MM.1S (cell line): ENCODE measurements around the gene METTL1.

Source experiments
- DNase-seq: peaks from one replicate; pipeline ENCODE4 v3.0.0-alpha.2; 2015
- H2AFZ ChIP-seq: fragments of 300-600 bp; sonication (generic); 2 replicates; pipeline ENCODE4 v1.6.0; 2016; ENCODE audit warnings: antibody characterized with exemption, low read length
- H3F3A ChIP-seq: fragments of 300-600 bp; sonication (generic); 2 replicates; pipeline ENCODE4 v1.6.1; 2016; ENCODE audit warnings: mild to moderate bottlenecking, antibody characterized with exemption, low read length, moderate library complexity, mixed read lengths; ENCODE audit not compliant: insufficient read depth
- H3K27ac ChIP-seq: fragments of 300-600 bp; sonication (generic); 2 replicates; pipeline ENCODE4 v1.5.1; 2016; ENCODE audit warnings: mild to moderate bottlenecking, low read length
- H3K27me3 ChIP-seq: fragments of 300-600 bp; sonication (generic); replicated peaks from 2 replicates; pipeline ENCODE4 v1.6.0; 2016; ENCODE audit warnings: low read length; ENCODE audit not compliant: insufficient read depth
- H3K36me3 ChIP-seq: fragments of 300-600 bp; sonication (generic); replicated peaks from 2 replicates; pipeline ENCODE4 v1.6.1; 2016; ENCODE audit warnings: mild to moderate bottlenecking, low read length, mixed read lengths; ENCODE audit not compliant: insufficient read depth
- H3K4me1 ChIP-seq: fragments of 300-600 bp; sonication (generic); 2 replicates; pipeline ENCODE4 v1.6.1; 2016; ENCODE audit warnings: low read length, mixed read lengths
- H3K4me2 ChIP-seq: fragments of 300-600 bp; sonication (generic); 2 replicates; pipeline ENCODE4 v1.6.0; 2016; ENCODE audit warnings: low read depth, low read length
- H3K4me3 ChIP-seq: fragments of 300-600 bp; sonication (generic); 2 replicates; pipeline ENCODE4 v1.5.1; 2016; ENCODE audit warnings: low read length, mixed read lengths
- H3K79me2 ChIP-seq: fragments of 300-600 bp; sonication (generic); 2 replicates; pipeline ENCODE4 v1.6.1; 2016; ENCODE audit warnings: mixed run types, low read length, mixed read lengths
- H3K9ac ChIP-seq: fragments of 300-600 bp; sonication (generic); 2 replicates; pipeline ENCODE4 v1.6.1; 2016; ENCODE audit warnings: low read length, mixed read lengths
- H3K9me2 ChIP-seq: fragments of 300-600 bp; sonication (generic); replicated peaks from 2 replicates; pipeline ENCODE4 v1.6.1; 2016; ENCODE audit warnings: mild to moderate bottlenecking, low read length, mixed read lengths; ENCODE audit not compliant: insufficient read depth
- H3K9me3 ChIP-seq: fragments of 300-600 bp; sonication (generic); replicated peaks from 2 replicates; pipeline ENCODE4 v1.6.1; 2016; ENCODE audit warnings: mild to moderate bottlenecking, low read length, mixed read lengths; ENCODE audit not compliant: insufficient read depth
- H4K20me1 ChIP-seq: fragments of 300-600 bp; sonication (generic); 2 replicates; pipeline ENCODE4 v1.6.1; 2016; ENCODE audit warnings: mild to moderate bottlenecking, low read length, moderate library complexity, mixed read lengths; ENCODE audit not compliant: insufficient read depth
- EZH2 ChIP-seq: fragments of 300-600 bp; sonication (generic); optimal IDR thresholded peaks from 2 replicates; pipeline ENCODE3; 2017; ENCODE audit warnings: low read depth, mild to moderate bottlenecking, antibody characterized with exemption, low read length, mixed read lengths
- EZH2phosphoT487 ChIP-seq: fragments of 300-600 bp; sonication (generic); IDR thresholded peaks from 2 replicates; pipeline ENCODE4 v1.6.1; 2018; ENCODE audit warnings: antibody characterized with exemption, low read length
- TF ChIP-seq, protein P1 (sequence below): fragments of 300-600 bp; sonication (generic); IDR thresholded peaks from 2 replicates; pipeline ENCODE4 v1.5.1; 2016; ENCODE audit warnings: antibody characterized with exemption, low read length, mixed read lengths

The METTL1 gene

DNA sequence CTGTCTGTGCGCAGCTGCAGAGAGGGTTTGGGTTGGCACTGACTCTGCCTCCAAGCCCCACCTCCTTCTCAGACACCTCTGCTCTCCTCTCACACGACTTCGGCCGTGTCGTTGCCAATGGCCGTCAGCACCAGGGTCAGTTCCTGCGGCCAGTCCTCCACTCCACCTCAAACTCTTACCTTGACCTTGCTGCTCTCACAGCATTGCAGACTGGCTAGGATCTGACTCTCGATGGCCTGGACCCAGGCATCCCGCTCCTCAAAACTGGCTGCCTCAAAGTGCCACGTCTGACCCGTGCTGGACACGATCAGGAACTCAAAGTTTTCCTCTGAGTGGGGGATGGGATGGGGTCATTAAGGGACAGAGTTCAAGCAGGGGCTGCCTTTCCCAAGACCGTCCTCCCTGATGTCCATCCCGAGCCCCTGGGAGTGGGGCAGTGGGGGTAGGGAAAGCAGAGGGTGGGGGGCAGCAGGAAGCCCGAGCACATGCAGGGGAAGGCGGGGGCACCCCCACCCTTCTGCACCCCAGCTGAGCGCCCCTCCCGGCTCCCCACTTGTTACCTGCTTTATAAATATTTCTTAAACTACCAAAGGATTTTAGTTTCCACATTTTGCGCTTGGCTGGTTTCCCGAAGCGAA is 44.0 kb downstream of the METTL1 start:
- Histone ChIP-seq H3K4me3 (no peak overlapping the region), H4K20me1 (no peaks in the 10 kb centered on the region), H3F3A (no peaks in the 10 kb centered on the region; the same call in 1 of the 2 replicates), H3K36me3 (no peaks in the 10 kb centered on the region), H3K9me2 (no peaks in the 10 kb centered on the region), H2AFZ (no peak overlapping the region), H3K4me2 (no peak overlapping the region), H3K27me3 (no peaks in the 10 kb centered on the region), H3K4me1 (no peaks in the 10 kb centered on the region), H3K9ac (no peak overlapping the region), H3K9me3 (no peaks in the 10 kb centered on the region), H3K27ac (no peak overlapping the region), H3K79me2 (no peaks in the 10 kb centered on the region)
- no peak for DNase-seq
- no peak for TF ChIP-seq EZH2
- TF ChIP-seq, protein P1, sequence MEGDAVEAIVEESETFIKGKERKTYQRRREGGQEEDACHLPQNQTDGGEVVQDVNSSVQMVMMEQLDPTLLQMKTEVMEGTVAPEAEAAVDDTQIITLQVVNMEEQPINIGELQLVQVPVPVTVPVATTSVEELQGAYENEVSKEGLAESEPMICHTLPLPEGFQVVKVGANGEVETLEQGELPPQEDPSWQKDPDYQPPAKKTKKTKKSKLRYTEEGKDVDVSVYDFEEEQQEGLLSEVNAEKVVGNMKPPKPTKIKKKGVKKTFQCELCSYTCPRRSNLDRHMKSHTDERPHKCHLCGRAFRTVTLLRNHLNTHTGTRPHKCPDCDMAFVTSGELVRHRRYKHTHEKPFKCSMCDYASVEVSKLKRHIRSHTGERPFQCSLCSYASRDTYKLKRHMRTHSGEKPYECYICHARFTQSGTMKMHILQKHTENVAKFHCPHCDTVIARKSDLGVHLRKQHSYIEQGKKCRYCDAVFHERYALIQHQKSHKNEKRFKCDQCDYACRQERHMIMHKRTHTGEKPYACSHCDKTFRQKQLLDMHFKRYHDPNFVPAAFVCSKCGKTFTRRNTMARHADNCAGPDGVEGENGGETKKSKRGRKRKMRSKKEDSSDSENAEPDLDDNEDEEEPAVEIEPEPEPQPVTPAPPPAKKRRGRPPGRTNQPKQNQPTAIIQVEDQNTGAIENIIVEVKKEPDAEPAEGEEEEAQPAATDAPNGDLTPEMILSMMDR = no peak
- no peak for TF ChIP-seq EZH2phosphoT487

DNA sequence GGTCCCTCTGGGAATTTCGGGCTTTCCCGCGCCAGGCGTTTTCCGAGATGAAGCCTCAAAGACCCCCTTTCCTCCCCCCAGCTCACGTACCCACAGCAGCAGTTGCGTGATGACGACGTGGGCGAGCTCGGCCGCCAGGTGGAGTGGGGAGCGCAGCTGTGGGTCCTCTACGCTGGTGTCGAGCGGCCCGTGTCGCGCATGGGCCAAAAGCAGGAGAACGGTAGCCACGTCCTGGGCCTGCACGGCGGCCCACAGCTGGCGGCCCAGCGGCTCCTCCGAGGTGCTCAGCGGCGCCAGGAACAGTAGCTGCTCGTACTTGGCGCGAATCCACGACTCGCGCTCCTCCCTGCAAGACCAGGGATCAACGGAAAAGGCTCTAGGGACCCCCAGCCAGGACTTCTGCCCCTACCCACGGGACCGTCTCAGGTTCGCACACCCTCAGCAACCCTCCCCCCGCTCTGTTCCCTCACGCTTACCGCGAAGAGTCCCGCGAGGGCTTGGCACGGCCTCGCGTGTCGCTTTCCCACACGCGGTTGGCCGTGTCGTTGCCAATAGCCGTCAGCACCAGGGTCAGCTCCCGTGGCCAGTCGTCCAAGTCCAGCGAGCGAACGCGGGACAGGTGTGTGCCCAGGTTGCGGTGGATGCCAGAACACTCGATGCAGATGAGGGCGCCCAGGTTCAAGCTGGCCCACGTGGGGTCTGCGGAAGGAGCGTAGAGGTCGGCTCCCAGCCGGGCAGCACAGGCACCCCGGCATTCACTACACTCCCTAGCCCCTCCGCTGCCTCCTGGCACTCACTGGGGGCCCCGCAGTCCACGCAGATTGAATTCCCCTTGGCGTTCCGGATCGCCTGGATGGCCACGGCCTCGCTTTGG is 44.8 kb downstream of the METTL1 start:
- TF ChIP-seq EZH2phosphoT487 (no peak), EZH2 (no peak)
- TF ChIP-seq, protein P1 = no peak
- no peaks in the 10 kb centered on the region for H3K4me1 ChIP-seq
- H3K36me3 ChIP-seq = no peaks in the 10 kb centered on the region
- H4K20me1 ChIP-seq = no peaks in the 10 kb centered on the region
- H3K27me3 ChIP-seq = no peaks in the 10 kb centered on the region
- no peaks in the 10 kb centered on the region for H3K9me3 ChIP-seq
- no peak overlapping the region; the same call in 1 of the 2 replicates for H3K9ac ChIP-seq
- H3F3A ChIP-seq = no peaks in the 10 kb centered on the region; the same call in 1 of the 2 replicates
- H3K4me3 ChIP-seq = peak overlapping the region; percentile 70
- no peak for DNase-seq
- H3K27ac ChIP-seq = no peak overlapping the region
- H3K9me2 ChIP-seq = no peaks in the 10 kb centered on the region
- H2AFZ ChIP-seq = no peak overlapping the region
- no peaks in the 10 kb centered on the region for H3K79me2 ChIP-seq
- peak overlapping the region; percentile 70; the same call in 1 of the 2 replicates for H3K4me2 ChIP-seq

DNA sequence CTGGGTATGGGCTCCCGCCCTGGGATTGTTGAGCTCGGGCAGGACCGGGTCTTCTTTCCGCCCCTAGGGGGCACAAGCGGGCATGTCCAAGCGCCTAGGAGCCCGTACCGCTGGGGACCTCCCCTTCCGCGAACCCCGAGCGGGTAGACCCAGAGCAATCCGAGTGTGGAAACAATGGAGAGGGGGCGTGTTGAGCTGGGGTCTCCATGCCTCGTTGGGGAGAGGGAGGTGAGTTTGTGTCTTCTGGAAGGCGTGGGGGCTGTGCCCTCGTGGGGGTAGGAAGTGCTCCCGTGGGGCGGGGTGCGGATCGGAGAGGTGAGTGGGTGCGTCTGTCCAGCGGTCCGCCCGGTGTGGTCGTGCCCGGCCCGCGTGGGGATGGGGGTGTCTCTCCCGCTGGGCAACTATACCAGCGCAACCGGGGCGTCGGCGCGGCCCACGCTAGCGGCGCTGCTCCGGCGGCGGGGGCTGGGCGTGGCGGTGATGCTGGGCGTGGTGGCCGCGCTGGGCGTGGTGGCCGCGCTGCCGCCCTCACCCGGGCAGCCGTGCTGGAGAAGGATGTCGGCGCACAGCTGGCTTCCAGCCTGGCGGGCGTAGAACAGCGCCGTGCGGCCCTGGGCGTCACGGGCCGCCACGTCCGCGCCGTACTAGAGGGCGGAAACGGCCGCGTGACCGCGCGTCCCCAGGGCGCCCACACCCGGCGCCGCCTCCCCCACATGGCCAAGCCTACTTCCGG is 45.6 kb downstream of the METTL1 start:
- Histone ChIP-seq H3K36me3 (no peaks in the 10 kb centered on the region), H3K9me2 (no peaks in the 10 kb centered on the region), H3K9me3 (no peaks in the 10 kb centered on the region), H3F3A (no peaks in the 10 kb centered on the region; the same call in 1 of the 2 replicates), H3K4me3 (peak overlapping the region; percentile 70), H3K27me3 (no peaks in the 10 kb centered on the region), H2AFZ (peak overlapping the region; percentile 69), H3K4me1 (no peaks in the 10 kb centered on the region), H3K27ac (no peak overlapping the region), H3K79me2 (no peaks in the 10 kb centered on the region), H3K4me2 (peak overlapping the region; percentile 70), H3K9ac (peak overlapping the region; percentile 32; the same call in 1 of the 2 replicates), H4K20me1 (no peaks in the 10 kb centered on the region)
- DNase-seq = peak; percentile 72
- TF ChIP-seq, protein P1 = peak; percentile 73
- no peak for TF ChIP-seq EZH2
